SK-MEL-5 (cell line): ENCODE data around the gene BLVRB. TPM values are rescaled to one million over a fixed set of nuclear protein-coding genes. Genes with fewer than 3 reads are reported as not detected.
"Not testable (repeated sequence)": the region's sequence is repeated elsewhere in the genome, so short reads cannot be mapped to it uniquely, and the experiment has no call there.

Experiments
- DNase-seq: peaks from one replicate; pipeline ENCODE4 v3.0.0-alpha.2; 2016; ENCODE audit warnings: low read depth, low spot score
- in situ Hi-C: cut with HindIII; loops from 2 replicates; pipeline ENCODE4 v1.10.0; 2016; ENCODE audit warnings: low sequenced_read_pairs, high pct_unique_total_duplicates, low pct_unique_long_range_greater_than_20kb
- total RNA-seq: library from RNA; depleted of rRNA; stranded (reverse); fragments of >200 nt; shearing (Covaris generic); gene quantifications from 2 replicates; pipeline ENCODE4 v1.2.3, GENCODE V29; 2014

BLVRB gene
- total RNA-seq, 1 experiment from 2014 or later: 104 TPM

DNA sequence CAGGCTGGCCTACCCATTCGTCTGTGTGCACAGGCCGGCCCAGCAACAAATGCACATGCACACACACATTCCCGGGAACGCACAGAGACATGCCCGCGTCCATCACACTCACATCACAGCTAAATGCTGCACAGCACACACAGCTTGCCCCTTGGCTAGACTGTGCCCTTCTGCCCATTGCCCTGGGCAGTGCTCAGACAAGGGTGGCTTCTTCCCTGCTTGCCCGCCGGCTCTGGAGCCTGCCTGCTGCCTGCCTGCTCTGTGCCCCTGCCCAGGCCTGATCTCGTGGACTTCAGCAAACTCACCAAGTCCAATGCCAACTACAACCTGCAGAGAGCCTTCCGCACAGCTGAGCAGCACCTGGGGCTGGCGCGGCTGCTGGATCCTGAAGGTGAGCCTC, 31.7 kb upstream of the BLVRB start:
- DNase-seq: no peak
- in situ Hi-C loops: no loop called here

DNA sequence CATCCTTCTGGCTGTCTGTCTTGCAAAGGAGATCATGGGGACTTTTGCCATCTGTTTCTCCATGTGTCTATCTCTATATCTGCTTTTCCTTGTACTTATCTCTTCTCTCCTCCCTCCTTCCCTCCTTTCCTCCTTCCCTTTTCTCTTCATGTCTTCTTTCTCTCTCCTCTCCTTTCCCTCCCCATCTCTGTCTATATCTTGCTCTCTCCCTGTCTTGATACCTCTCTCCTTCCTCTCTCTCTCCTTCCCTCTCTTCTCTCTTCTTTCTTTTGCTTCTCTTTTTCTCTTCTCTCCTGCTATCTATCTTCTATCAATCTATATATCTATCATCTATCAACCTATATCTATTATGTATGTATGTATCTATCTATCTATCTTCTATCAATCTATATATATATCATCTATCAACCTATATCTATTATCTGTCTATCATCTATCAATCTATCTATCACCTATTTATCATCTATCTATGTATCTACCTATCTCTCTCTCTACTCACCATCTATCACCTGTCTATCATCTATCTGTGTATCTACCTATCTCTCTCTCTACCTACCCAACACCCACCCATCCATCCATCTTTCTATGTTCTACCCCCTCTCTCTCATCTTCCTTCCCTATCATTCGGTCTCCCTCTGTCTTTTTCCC, 28.8 kb upstream of the BLVRB start:
- in situ Hi-C loops: no loop called here
- no peak for DNase-seq

DNA sequence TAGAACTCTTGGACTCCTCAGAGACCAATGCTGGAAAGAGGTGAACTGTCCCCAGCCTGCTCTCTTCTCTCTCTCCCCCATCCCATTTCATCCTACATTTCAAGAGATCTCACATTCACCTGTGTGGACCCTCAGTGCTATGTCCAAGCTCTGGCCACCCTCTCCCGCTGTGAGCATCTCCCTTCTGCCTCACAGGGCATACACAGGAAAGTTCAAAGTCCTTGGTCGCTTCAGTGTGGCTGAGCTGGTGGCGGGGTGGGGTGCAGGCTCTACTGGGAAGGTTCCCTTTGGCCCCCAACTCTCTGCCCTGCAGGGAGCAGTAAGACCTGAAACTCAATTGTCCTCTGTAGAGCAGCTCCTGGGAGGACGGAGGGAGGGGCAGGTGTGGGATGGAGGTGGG, 28.2 kb upstream of the BLVRB start:
- in situ Hi-C loops: no loop called here
- DNase-seq: no peak

DNA sequence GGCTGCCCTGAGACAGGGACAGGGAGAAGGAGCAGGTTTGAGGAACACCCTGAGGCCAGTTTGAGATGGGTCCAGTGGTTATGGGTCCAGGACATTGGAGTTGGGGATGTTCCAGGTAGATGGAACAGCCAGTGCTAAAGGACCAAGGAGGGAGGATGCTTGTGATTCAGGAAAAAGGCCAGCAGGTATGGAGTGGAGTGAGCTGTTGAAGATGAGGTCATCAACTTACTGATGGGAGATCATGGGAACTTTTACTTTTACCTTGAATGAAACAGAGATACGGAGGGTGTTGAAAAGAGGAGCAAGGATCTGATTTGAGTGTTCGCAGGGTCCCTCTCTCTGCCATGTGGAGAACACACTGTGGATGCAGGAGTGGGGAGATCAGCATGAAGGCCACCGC, 26.7 kb upstream of the BLVRB start:
- in situ Hi-C loops: no loop called here
- DNase-seq: no peak

DNA sequence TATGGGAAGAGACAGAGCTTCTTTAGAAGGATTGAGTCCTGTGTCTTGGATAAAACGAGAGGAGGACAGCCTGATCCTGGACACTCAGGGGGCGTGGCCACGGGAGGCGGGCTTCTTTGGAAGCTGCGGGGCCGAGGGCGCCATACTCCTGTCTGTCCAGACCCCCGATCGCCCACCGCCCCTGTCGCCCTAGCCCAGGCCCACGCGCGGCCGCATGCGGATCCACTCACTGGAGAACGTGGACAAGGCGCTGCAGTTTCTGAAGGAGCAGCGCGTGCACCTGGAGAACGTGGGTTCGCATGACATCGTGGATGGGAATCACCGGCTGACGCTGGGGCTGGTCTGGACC, 24.3 kb upstream of the BLVRB start:
- DNase-seq: no peak
- in situ Hi-C loops: no loop called here

DNA sequence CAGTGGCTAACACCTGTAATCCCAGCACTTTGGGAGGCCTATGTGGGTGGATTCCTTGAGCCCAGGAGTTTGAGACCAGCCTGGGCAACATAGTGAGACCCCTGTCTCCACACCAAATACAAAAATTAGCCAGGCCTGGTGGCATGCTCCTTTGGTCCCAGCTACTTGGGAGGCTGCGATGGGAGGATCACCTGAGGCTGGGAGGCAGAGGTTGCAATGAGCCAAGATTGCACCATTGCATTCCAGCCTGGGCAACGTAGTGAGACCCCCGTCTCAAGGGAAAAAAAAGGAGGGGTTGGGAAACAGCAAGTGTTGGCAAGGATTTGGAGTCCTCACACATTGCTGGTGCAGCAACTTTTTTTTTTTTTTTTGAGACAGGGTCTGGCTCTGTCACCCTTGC, 20.5 kb upstream of the BLVRB start:
- in situ Hi-C loops: no loop called here
- no peak for DNase-seq

DNA sequence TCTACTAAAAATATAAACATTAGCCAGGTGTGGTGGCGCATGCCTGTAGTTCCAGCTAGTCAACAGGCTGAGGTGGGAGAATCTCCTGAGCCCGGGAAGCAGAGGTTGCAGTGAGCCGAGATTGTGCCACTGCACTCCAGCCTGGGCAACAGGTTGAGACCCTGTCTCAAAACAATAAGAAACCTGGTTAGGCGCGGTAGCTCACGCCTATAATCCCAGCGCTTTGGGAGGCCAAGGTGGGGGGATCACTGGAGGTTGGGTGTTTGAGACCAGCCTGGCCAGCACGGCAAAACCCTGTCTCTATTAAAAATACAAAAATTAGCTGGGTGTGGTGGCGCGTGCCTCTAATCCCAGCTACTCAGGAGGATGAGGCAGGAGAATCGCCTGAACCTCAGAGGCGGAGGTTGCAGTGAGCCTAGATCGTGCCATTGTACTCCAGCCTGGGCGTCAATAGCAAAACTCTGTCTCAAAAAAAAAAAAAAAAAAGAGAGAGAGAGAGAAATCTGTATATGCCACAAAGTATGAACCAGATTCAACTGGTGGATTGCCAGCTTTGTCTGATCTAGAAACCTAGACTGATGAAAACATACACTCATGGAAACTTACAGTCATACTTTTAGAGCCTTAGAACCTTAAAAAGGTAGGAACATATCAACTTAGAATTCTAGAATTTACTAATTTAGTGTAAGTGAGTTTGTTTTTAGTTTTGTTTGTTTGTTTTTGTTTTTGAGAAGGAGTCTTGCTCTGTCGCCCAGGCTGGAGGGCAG, 10.5 kb upstream of the BLVRB start:
- in situ Hi-C loops, DNase-seq: not testable (repeated sequence)

DNA sequence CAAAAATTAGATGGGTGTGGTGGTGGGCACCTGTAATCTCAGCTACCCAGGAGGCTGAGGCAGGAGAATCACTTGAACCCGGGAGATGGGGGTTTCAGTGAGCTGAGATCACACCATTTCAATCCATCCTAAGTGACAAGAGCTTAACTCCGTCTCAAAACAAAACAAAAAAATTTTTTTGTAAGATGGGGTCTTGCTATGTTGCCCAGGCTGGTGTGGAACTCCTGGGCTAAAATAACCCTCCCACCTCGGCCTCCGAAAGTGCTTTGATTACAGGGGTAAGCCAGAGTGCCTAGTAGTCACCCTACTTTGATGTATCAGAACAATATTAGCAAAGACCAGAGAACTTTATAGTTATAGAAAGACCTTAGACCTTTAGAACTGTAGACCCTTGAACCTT, 9.2 kb upstream of the BLVRB start:
- no peak for DNase-seq
- in situ Hi-C loops: no loop called here

DNA sequence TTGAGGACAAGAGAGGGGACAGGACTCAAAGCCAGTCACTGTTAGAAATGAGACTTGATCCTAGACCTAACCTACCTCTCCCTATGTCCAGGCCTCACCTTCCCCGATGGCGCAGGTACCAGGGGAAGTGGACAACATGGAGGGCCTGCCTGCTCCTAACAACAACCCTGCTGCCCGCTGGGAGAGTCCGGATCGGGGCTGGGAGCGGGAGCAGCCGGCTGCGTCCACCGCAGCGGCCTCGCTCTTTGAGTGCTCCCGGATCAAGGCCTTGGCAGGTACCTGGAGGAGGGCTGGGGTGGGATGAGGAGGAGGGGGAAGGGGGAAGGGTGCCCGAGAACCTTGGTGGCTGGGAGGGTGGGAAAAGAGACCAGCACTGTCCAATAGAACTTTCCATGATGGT, 7.0 kb upstream of the BLVRB start:
- DNase-seq: no peak
- in situ Hi-C loops: no loop called here

DNA sequence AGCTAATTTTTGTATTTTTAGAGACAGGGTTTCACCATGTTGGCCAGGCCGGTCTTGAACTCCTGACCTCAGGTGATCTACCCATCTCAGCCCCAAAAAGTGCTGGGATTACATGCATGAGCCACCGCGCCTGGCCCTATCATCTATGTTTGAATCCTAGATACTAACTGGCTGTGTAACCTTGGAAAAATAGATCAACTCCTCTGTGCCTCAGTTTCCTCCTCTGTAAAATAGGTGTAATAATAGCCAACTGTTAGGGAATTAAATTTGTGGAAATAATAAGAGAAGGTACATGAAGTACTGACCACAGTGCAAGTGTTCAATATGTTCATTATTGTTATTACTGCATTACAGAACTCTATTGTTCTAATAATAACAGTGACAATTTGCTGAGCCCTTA, 5.6 kb upstream of the BLVRB start:
- no peak for DNase-seq
- in situ Hi-C loops: no loop called here

DNA sequence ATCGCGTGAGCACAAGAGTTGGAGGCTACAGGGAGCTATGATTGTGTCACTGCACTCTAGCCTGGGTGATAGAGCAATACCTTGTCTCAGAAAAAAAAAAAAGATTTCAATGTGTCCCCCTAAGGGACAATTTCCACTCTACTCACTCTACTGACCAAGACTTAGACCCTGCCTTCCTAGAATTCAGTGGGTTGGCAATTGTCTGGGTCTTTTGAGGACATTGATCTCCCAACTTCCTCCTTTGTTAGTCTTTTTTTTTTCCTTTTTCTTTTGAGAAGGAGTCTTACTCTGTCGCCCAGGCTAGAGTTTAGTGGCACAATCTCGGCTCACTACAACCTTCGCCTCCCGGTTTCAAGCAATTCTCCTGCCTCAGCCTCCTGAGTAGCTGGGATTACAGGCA, 3.5 kb upstream of the BLVRB start:
- in situ Hi-C loops: no loop called here
- DNase-seq: no peak

DNA sequence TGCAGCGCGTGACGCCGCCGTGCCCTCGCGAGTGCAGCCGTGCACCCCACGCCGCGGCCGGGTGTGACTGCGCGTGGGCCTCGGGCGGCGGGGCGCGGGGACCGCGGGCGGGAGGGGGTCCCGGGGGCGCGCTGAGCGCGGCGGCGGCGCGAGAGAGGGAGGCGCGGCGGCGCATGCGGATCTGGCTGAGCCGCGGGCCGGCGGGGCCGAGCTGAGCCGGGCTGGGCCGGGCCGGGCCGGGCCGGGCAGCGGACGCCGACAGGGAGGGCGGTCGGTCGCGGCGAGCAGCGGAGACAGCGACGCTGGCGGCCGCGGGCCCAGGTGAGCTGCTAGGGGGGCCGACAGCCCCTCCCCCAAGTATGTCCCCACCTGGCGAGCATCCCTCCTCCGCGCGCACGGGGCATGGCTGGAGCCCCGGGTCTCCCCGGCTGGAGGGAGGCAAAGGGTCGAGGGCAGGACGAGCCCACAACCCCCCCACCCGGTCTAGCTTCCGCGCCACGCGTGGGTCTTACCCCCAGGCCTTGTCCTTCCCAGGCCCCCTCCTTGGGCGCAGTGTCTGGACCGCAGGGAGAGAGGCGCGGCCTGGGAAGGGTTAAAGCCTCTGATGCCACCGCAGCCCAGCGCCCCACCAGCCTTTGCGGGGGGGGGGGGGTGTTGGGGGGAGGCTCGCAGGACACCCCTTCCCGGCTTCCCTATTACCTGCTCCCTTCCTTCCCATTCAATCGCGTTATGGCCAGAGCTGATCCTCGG, 1.6 kb upstream of the BLVRB start, which contains the start of gene SPTBN4:
TSS of gene SPTBN4 (plus strand) at position 17 of the 750 bp plus-strand sequence. CDS start 5,621 bp downstream, outside the sequence.
- no peak for DNase-seq
- in situ Hi-C loops: no loop called here

DNA sequence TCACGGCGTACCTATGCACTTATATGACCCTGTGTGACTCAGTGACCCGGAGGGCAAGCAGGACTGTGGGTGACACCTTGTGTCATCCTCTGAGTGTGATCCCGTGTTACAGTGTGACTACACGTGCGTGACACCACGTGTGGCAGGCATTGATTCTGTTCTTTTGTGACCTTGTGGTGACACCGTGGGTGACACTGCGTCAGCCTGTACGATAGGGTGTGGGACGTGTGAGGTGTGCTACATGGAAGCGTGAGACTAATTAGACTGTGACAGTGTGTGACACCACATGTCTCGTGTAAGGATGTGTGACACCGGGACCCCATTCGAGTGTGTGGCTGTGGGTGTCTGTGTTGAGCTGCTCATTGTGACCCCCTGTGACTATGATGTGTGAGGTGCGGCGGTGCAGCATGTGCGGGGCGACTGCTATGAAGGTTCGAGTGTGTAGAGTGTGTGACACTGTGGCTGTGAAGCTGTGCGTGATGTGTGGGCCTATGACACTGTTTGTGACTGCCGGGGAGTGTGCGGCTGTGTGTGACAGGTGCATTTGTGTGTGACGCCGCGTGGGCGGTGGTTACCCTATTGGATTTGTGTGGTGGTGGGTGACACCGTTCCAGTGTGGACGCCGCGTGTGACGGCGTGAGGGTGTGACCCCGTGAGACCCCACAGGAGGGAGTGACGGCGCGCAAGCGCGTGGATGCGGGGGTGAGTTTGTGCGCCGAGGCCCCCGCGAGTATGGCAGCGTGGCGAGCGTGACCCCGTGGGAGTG, 857 bp upstream of the BLVRB start:
- DNase-seq: no peak
- in situ Hi-C loops: no loop called here

DNA sequence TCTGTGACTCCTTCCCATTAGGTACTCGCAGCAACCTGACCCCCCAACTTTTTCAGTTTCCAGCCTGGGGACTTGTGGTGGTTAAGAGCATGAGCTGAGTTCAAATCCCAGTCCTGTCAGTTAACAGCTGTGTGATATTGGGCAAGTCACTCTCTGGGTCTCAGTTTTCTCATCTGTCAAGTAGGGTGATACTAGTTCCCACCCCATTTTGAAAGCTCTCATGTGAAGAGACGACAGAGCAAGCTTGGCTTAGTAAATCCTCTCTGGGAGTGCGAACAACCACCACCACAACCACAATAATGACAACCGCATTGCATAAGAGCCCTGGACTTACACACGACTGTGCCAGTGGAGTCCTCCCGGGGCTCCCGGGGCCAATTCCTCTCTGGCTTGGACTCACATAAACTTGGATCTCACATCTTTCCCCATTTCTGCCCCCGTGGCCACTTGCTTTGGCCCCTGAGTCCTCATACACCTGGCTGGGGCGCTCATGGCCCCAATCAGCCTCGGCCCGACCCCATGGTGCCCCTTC, 454 bp downstream of the BLVRB start:
- peak; percentile 43 for DNase-seq
- in situ Hi-C loops: no loop called here

DNA sequence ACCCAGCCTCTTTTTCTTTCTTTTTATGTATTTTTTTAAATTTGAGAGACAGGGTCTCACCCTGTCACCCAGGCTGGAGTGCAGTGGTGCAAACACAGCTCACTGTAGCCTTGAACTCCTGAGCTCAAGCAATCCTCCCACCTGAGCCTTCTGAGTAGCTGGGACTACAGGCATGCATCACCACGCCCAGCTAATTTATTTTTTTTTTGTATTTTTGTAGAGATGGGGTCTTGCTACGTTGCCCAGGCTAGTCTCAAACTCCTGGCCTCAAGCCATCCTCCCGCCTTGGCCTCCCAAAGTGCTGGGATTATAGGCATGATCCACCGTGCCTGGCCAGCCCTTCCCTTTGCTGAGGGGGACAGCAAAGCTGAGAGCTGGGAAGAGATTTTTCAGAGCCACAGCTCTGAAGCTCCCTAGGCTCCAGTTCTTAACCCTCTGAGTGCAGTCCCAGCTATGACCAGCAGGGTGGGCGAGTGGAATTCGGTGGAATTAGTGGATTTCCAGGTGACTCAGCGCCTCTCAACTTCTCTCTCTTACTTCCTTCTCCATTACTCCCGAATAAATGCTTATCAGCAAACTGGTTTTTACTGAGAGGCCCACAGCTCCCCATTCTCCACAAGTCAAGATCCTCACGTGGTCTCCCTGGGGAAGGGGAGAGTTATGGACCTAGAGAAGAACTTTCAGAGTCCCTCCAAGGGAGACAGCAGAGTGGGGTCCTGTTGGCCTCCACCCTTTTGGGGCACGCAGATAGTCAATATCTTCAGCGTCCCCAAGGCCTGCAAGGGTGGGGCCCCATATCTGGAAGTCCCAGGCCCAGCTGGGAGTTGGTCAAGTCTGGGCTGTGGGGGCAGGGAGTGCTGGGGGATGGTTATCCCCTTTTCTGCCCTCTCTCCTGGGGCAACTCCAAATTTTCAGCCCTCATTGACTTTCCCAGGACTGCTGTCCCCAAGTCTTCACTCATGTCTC, 1.2 kb downstream of the BLVRB start:
- DNase-seq: peak; percentile 88
- in situ Hi-C loops: no loop called here

DNA sequence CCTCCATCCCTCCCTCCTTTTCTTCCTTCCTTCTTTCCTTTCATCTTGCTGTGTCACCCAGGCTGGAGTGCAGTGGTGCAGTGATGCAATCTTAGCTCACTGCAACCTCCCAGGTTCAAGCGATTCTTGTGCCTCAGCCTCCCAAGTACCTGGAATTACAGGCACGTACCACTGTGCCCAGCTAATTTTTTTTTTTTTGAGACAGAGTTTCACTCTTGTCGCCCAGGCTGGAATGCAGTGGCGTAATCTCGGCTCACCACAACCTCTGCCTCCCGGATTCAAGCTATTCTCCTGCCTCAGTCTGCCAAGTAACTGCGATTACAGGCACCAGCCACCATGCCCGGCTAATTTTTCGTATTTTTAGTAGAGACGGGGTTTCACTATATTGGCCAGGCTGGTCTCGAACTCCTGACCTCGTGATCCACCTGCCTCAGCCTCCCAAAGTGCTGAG, 1.9 kb downstream of the BLVRB start:
- DNase-seq: not testable (repeated sequence)

More for the DNA sequence above, 1.9 kb downstream of the BLVRB start:
- in situ Hi-C loops: not testable (repeated sequence)
